Trophoblast cell (in vitro differentiated cells and primary cell): ENCODE measurements around the gene ZNF143.

ENCODE experiments used
- DNase-seq, 2 donors: peaks; one replicate each; pipeline ENCODE4 v3.0.0-alpha.2; 2016
- H2AFZ ChIP-seq: 2 replicates; pipeline ENCODE4 v1.6.1; 2013; ENCODE audit warnings: low read length, moderate library complexity, mild to moderate bottlenecking; ENCODE audit not compliant: insufficient read depth, poor library complexity
- H2AK5ac ChIP-seq: 2 replicates; pipeline ENCODE4 v1.6.1; 2013; ENCODE audit warnings: mild to moderate bottlenecking, low read length
- H2BK120ac ChIP-seq: 2 replicates; pipeline ENCODE4 v1.6.1; 2013; ENCODE audit warnings: low read length, mild to moderate bottlenecking, moderate library complexity; ENCODE audit not compliant: insufficient read depth, poor library complexity
- H2BK12ac ChIP-seq: 2 replicates; pipeline ENCODE4 v1.6.1; 2013; ENCODE audit warnings: mild to moderate bottlenecking, low read length, moderate library complexity
- H2BK5ac ChIP-seq: 2 replicates; pipeline ENCODE4 v1.6.1; 2013; ENCODE audit warnings: low read length, low read depth, moderate library complexity, mild to moderate bottlenecking; ENCODE audit not compliant: poor library complexity
- H3K14ac ChIP-seq: 2 replicates; pipeline ENCODE4 v1.6.1; 2013; ENCODE audit warnings: mild to moderate bottlenecking, low read length
- H3K18ac ChIP-seq: 2 replicates; pipeline ENCODE4 v1.6.1; 2013; ENCODE audit warnings: mild to moderate bottlenecking, low read length
- H3K23ac ChIP-seq: 2 replicates; pipeline ENCODE4 v1.6.1; 2013; ENCODE audit warnings: low read length
- H3K27ac ChIP-seq: 2 replicates; pipeline ENCODE4 v1.5.1; 2013; ENCODE audit warnings: low read depth, mild to moderate bottlenecking, inconsistent platforms, low read length, moderate library complexity
- H3K27me3 ChIP-seq: 2 replicates; pipeline ENCODE4 v1.6.1; 2013; ENCODE audit warnings: inconsistent platforms, mild to moderate bottlenecking, low read length, moderate library complexity; ENCODE audit not compliant: insufficient read depth
- H3K36me3 ChIP-seq, 2 experiments: 1 replicate in 1 of 2; 2 replicates in 1 of 2; pipeline ENCODE4 v1.6.1; 2013; ENCODE audit warnings: low read length in 2 of 2, mild to moderate bottlenecking in 2 of 2, moderate library complexity in 1 of 2; ENCODE audit not compliant: insufficient read depth in 2 of 2, control insufficient read depth in 1 of 2
- H3K4ac ChIP-seq: 2 replicates; pipeline ENCODE4 v1.6.1; 2013; ENCODE audit warnings: low read depth, mild to moderate bottlenecking, low read length, moderate library complexity
- H3K4me1 ChIP-seq, 2 experiments: 1 replicate in 1 of 2; 2 replicates in 1 of 2; pipeline ENCODE4 v1.6.1; 2013; ENCODE audit warnings: low read length in 2 of 2, mild to moderate bottlenecking in 2 of 2, moderate library complexity in 1 of 2; ENCODE audit not compliant: insufficient read depth in 2 of 2, control insufficient read depth in 1 of 2
- H3K4me2 ChIP-seq: 2 replicates; pipeline ENCODE4 v1.6.1; 2013; ENCODE audit warnings: inconsistent platforms, mild to moderate bottlenecking, low read length, moderate library complexity
- H3K4me3 ChIP-seq: 2 replicates; pipeline ENCODE4 v1.5.1; 2013; ENCODE audit warnings: mild to moderate bottlenecking, low read depth, low read length, inconsistent platforms
- H3K79me1 ChIP-seq: one replicate; pipeline ENCODE4 v1.6.1; 2013; ENCODE audit warnings: low read length
- H3K79me2 ChIP-seq: 2 replicates; pipeline ENCODE4 v1.6.1; 2013; ENCODE audit warnings: low read length, mild to moderate bottlenecking; ENCODE audit not compliant: control insufficient read depth, insufficient read depth, poor library complexity
- H3K9ac ChIP-seq: 2 replicates; pipeline ENCODE4 v1.6.1; 2013; ENCODE audit warnings: mild to moderate bottlenecking, low read length
- H3K9me3 ChIP-seq: 2 replicates; pipeline ENCODE4 v1.6.1; 2013; ENCODE audit warnings: low read depth, mild to moderate bottlenecking, control low read depth, inconsistent platforms, low read length; ENCODE audit not compliant: insufficient read depth
- H4K12ac ChIP-seq: 2 replicates; pipeline ENCODE4 v1.6.1; 2013; ENCODE audit warnings: low read depth, mild to moderate bottlenecking, low read length, moderate library complexity
- H4K8ac ChIP-seq: 2 replicates; pipeline ENCODE4 v1.6.1; 2013; ENCODE audit warnings: low read depth, mild to moderate bottlenecking, low read length, moderate library complexity
- H4K91ac ChIP-seq: one replicate; pipeline ENCODE4 v1.6.1; 2013; ENCODE audit warnings: low read depth, mild to moderate bottlenecking, low read length, moderate library complexity
- WGBS: extraction: QIAGEN DNeasy Blood & Tissue Kit; methylation state at CpG from one replicate; pipeline ENCODE4 v1.1.7; 2013; ENCODE audit warnings: missing lambda C conversion rate; ENCODE audit not compliant: insufficient read length, insufficient coverage; ENCODE audit errors: extremely low coverage; 5-methylcytosine and 5-hydroxymethylcytosine counted together

The ZNF143 gene

DNA sequence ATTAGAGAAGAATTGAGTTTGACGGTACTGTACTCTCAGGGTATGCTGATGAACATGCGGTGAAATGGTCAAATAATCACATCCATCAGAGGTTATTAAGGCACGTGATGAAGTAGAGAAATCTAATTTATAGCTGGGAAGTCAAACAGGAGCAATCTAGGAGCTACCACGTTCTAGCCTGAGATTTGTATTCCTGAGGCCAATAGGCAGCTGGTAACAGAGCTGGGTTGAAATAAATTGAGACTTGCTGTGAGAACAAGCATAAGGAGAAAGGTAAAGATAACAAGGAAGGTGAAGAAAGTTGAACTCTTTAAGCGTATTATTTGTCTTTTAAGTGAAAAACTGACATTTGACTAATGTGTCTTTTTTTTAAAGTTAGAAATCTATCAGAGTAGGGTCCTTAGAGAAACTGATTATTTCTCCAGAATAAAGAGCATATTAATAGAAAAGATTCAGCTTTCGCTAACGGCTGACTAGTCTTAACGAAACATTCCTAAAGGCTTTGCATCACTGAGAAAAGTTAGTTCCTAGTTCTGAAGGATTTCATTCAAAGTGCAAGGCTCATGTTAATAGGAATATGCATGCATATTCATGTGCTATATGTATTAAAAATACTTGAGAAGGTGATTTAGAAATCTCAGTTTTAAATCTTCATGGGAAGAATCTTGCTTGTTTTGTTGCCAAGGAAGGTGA lies 107.5 kb downstream of the ZNF143 start:
- Histone ChIP-seq H3K36me3 (no peaks in the 10 kb centered on the region), H3K9ac (no peak overlapping the region), H3K4me2 (no peak overlapping the region), H3K27me3 (no peaks in the 10 kb centered on the region), H2AFZ (no peak overlapping the region), H3K27ac (peak overlapping the region; percentile 97), H2BK5ac (peak overlapping the region; percentile 96), H2BK120ac (peak overlapping the region; percentile 92), H3K4ac (peak overlapping the region; percentile 27), H3K9me3 (no peaks in the 10 kb centered on the region), H4K8ac (peak overlapping the region; percentile 22), H3K79me1 (peaks cover 50% of the 10 kb centered on the region), H4K91ac (peak overlapping the region; percentile 99), H3K4me3 (no peak overlapping the region), H2AK5ac (no peak overlapping the region), H3K4me1 (peaks cover 15 to 23% of the 10 kb centered on the region in 2 experiments), H3K18ac (no peak overlapping the region), H3K23ac (no peak overlapping the region), H3K14ac (peak overlapping the region; percentile 85), H2BK12ac (peak overlapping the region; percentile 46), H3K79me2 (peaks cover 7% of the 10 kb centered on the region), H4K12ac (no peak overlapping the region)
- peak in 1 of 2 donors; percentile 55 for DNase-seq
- no CpG with 5 or more reads among the region's 8 CpGs for WGBS

- Histone ChIP-seq H3K14ac (peak overlapping the region; percentile 79), H4K91ac (peak overlapping the region; percentile 70), H3K4me1 (peaks cover 15 to 23% of the 10 kb centered on the region in 2 experiments), H3K36me3 (no peaks in the 10 kb centered on the region), H3K9me3 (no peaks in the 10 kb centered on the region), H2BK5ac (peak overlapping the region; percentile 96), H3K4me3 (no peak overlapping the region), H2BK120ac (peak overlapping the region; percentile 65), H3K18ac (peak overlapping the region; percentile 80), H3K79me2 (peaks cover 12% of the 10 kb centered on the region), H2AFZ (no peak overlapping the region), H3K23ac (no peak overlapping the region), H3K9ac (no peak overlapping the region), H3K27me3 (no peaks in the 10 kb centered on the region), H4K8ac (peak overlapping the region; percentile 72), H3K79me1 (peaks cover 49% of the 10 kb centered on the region), H4K12ac (no peak overlapping the region), H2BK12ac (peak overlapping the region; percentile 80), H2AK5ac (no peak overlapping the region), H3K4ac (no peak overlapping the region), H3K4me2 (peak overlapping the region; percentile 49), H3K27ac (peak overlapping the region; percentile 97)
- peak; percentile 92 to 99 for DNase-seq
- WGBS, result no CpG with 5 or more reads among the region's 7 CpGs
These were observed 108.2 kb downstream of the ZNF143 start for GRCh38 chr11:9568854-9569587.

DNA sequence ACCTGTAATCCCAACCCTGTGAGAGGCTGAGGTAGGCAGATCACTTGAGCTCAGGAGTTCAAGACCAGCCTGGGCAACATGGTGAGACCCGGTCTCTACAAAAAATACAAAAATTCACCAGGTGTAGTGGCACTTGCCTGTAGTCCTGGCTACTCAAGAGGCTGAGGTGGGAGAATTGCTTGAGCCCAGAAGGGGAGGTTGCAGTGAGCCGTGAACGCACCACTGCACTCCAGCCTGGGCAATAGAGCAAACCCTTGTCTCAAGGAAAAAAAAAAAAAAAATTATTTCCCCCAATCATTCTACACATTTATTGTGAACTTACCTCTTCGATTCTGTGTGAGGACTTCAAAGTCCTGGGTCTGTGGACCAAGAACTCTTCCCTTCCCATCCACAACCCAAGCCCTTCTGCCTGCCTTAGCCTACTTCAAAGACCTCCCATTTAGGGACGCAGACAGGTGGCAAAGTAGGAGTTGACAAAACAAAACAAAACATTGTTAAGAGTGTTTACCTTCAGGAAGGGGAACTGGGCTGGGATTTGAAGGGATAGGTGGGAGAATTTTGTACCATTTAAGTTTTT lies 108.9 kb downstream of the ZNF143 start:
- WGBS, result no CpG with 5 or more reads among the region's 5 CpGs
- Histone ChIP-seq H3K9ac (no peak overlapping the region), H3K14ac (peak overlapping the region; percentile 44), H3K4me1 (peaks cover 15 to 23% of the 10 kb centered on the region in 2 experiments), H2AFZ (peak overlapping the region; percentile 48), H3K36me3 (no peaks in the 10 kb centered on the region), H3K4me2 (peak overlapping the region; percentile 49), H3K4me3 (no peak overlapping the region), H3K27ac (peak overlapping the region; percentile 95), H3K27me3 (no peaks in the 10 kb centered on the region), H3K18ac (peak overlapping the region; percentile 80), H4K12ac (no peak overlapping the region), H3K23ac (no peak overlapping the region), H2BK120ac (peak overlapping the region; percentile 65), H2AK5ac (peak overlapping the region; percentile 60), H3K4ac (peak overlapping the region; percentile 22), H3K9me3 (no peaks in the 10 kb centered on the region), H3K79me1 (peaks cover 55% of the 10 kb centered on the region), H4K91ac (peak overlapping the region; percentile 70), H2BK12ac (peak overlapping the region; percentile 80), H3K79me2 (peaks cover 18% of the 10 kb centered on the region), H4K8ac (peak overlapping the region; percentile 72), H2BK5ac (peak overlapping the region; percentile 96)
- DNase-seq, result no peak

GRCh38 chr11:9570313-9571025 lies 109.7 kb downstream of the ZNF143 start:
- no peak overlapping the region for H4K12ac ChIP-seq
- no peak overlapping the region for H3K23ac ChIP-seq
- no peak overlapping the region for H2AK5ac ChIP-seq
- peak overlapping the region; percentile 80 for H2BK12ac ChIP-seq
- no peak overlapping the region for H3K4me2 ChIP-seq
- no CpG with 5 or more reads among the region's 9 CpGs for WGBS
- H4K8ac ChIP-seq, result peak overlapping the region; percentile 21
- H3K18ac ChIP-seq, result peak overlapping the region; percentile 44
- H3K27me3 ChIP-seq, result no peaks in the 10 kb centered on the region
- H3K36me3 ChIP-seq, result no peaks in the 10 kb centered on the region
- no peak overlapping the region for H2BK5ac ChIP-seq
- H3K9ac ChIP-seq, result no peak overlapping the region
- peak overlapping the region; percentile 21 for H3K14ac ChIP-seq
- H3K27ac ChIP-seq, result no peak overlapping the region
- peak overlapping the region; percentile 52 for H2BK120ac ChIP-seq
- no peak overlapping the region for H2AFZ ChIP-seq
- H4K91ac ChIP-seq, result no peak overlapping the region
- no peak overlapping the region for H3K4ac ChIP-seq
- H3K79me1 ChIP-seq, result peaks cover 53% of the 10 kb centered on the region
- no peaks in the 10 kb centered on the region for H3K9me3 ChIP-seq
- peaks cover 22% of the 10 kb centered on the region for H3K79me2 ChIP-seq
- DNase-seq, result peak in 1 of 2 donors; percentile 54
- H3K4me3 ChIP-seq, result no peak overlapping the region
- H3K4me1 ChIP-seq, result peaks cover 15 to 18% of the 10 kb centered on the region in 2 experiments
